ENCODE data around the gene BTBD9.
"Not testable (repeated sequence)": the region's sequence is repeated elsewhere in the genome, so short reads cannot be mapped to it uniquely, and the experiment has no call there.

The BTBD9 gene

GRCh38 chr6:38370653-38371601 is 268.8 kb downstream of the BTBD9 start:
- DNase-seq = no peak

GRCh38 chr6:38367231-38367630 is 272.5 kb downstream of the BTBD9 start:
- no peak for DNase-seq

- no peak for DNase-seq
Measured at GRCh38 chr6:38366234-38366633, 273.5 kb downstream of the BTBD9 start.

- DNase-seq = no peak
Measured at GRCh38 chr6:38364775-38365174, 275.0 kb downstream of the BTBD9 start.

- no peak for DNase-seq
Measured at GRCh38 chr6:38364127-38364526, 275.6 kb downstream of the BTBD9 start.

- no peak for DNase-seq
Measured at GRCh38 chr6:38355519-38355918, 284.2 kb downstream of the BTBD9 start.

- no peak for DNase-seq
Measured at GRCh38 chr6:38354905-38355304, 284.8 kb downstream of the BTBD9 start.

GRCh38 chr6:38354037-38354381 is 285.7 kb downstream of the BTBD9 start:
- no peak for DNase-seq

- DNase-seq = no peak
Measured at GRCh38 chr6:38353310-38354036, 286.3 kb downstream of the BTBD9 start.

- no peak for DNase-seq
Measured at GRCh38 chr6:38352636-38353035, 287.1 kb downstream of the BTBD9 start.

- no peak for DNase-seq
Measured at GRCh38 chr6:38350942-38351341, 288.8 kb downstream of the BTBD9 start.

GRCh38 chr6:38350220-38350619 is 289.5 kb downstream of the BTBD9 start:
- DNase-seq = no peak

GRCh38 chr6:38349795-38350194 is 289.9 kb downstream of the BTBD9 start:
- DNase-seq = no peak

- DNase-seq = no peak
Measured at GRCh38 chr6:38349221-38349620, 290.5 kb downstream of the BTBD9 start.

- DNase-seq = no peak
Measured at GRCh38 chr6:38348371-38348770, 291.4 kb downstream of the BTBD9 start.

GRCh38 chr6:38347829-38348228 is 291.9 kb downstream of the BTBD9 start:
- not testable (repeated sequence) for DNase-seq

- no peak for DNase-seq
Measured at GRCh38 chr6:38346291-38347079, 293.2 kb downstream of the BTBD9 start.

- no peak for DNase-seq
Measured at GRCh38 chr6:38345586-38345985, 294.1 kb downstream of the BTBD9 start.

- no peak for DNase-seq
Measured at GRCh38 chr6:38341496-38341895, 298.2 kb downstream of the BTBD9 start.

GRCh38 chr6:38339914-38340313 is 299.8 kb downstream of the BTBD9 start:
- no peak for DNase-seq

- DNase-seq = no peak
Measured at GRCh38 chr6:38337819-38338465, 301.8 kb downstream of the BTBD9 start.

GRCh38 chr6:38336922-38337321 is 302.8 kb downstream of the BTBD9 start:
- no peak for DNase-seq

- no peak for DNase-seq
Measured at GRCh38 chr6:38326837-38327236, 312.9 kb downstream of the BTBD9 start.

All from KG1 (cell line).